Measurements from ENCODE around the gene ARSD. TPM values are rescaled to one million over a fixed set of nuclear protein-coding genes. Genes with fewer than 3 reads are reported as not detected.

ARSD gene
- total RNA-seq, 2 experiments from 2014 or later = 0.98 to 1.2 TPM

DNA sequence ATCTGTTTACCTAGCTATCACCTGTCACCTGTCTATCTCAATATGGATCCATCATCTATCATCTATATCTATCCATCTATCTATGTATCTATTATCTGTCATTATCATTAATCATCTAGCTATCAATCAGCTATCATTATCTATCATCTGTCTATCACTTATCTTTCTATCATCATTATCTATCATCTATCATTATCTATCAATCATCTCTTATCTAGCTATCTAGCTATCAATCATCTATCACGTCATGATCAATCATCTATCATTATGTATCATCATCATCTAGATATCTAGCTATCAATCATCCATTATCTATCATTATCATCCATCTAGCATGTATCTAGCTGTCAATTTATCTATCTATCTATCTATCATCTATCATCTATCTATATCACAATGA, 7.9 kb downstream of the ARSD start:
- TF ChIP-seq, protein P1, sequence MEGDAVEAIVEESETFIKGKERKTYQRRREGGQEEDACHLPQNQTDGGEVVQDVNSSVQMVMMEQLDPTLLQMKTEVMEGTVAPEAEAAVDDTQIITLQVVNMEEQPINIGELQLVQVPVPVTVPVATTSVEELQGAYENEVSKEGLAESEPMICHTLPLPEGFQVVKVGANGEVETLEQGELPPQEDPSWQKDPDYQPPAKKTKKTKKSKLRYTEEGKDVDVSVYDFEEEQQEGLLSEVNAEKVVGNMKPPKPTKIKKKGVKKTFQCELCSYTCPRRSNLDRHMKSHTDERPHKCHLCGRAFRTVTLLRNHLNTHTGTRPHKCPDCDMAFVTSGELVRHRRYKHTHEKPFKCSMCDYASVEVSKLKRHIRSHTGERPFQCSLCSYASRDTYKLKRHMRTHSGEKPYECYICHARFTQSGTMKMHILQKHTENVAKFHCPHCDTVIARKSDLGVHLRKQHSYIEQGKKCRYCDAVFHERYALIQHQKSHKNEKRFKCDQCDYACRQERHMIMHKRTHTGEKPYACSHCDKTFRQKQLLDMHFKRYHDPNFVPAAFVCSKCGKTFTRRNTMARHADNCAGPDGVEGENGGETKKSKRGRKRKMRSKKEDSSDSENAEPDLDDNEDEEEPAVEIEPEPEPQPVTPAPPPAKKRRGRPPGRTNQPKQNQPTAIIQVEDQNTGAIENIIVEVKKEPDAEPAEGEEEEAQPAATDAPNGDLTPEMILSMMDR (IDR thresholded peaks at IDR 0.05) = no peak
- peaks cover 1% of the 10 kb centered on the region for H3K36me3 Mint-ChIP-seq (ENCODE audit: low read depth)
- no peaks in the 10 kb centered on the region for H3K9me3 Mint-ChIP-seq
- H3K27me3 Mint-ChIP-seq = no peaks in the 10 kb centered on the region
- ChIA-PET POLR2A (no interaction called here), CTCF (no interaction called here)
- ATAC-seq (no peak), DNase-seq (no peak)
- intact Hi-C loops (cut with micrococcal nuclease) = no loop called here
- H3K27ac Mint-ChIP-seq = no peak overlapping the region
- no peak overlapping the region for H3K4me3 Mint-ChIP-seq
- H3K4me1 Mint-ChIP-seq (ENCODE audit: low read depth) = no peaks in the 10 kb centered on the region

DNA sequence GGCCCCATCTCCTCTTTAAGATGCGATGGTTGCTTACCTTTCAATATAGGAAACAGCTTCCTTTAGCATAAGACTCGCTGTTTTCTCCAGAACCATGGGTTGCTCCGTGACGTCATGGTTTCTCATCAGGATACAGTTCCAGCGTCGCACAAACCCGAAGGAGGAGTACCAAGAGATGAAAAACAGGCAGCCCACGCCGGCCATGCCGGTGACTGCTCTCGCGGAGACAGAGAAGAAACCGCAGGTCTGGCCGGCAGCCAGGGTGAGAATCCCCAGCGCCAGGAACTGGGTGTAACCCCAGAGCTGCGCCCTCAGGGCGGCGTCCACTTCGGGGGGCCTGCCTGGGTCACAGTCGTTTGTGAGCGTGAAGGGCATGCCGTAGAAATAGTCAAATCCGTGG, 11.4 kb downstream of the ARSD start:
- intact Hi-C loops (cut with micrococcal nuclease) = no loop called here
- no peaks in the 10 kb centered on the region for H3K27me3 Mint-ChIP-seq
- ATAC-seq (no peak), DNase-seq (no peak)
- H3K4me3 Mint-ChIP-seq = no peak overlapping the region
- H3K36me3 Mint-ChIP-seq (ENCODE audit: low read depth) = peaks cover 1% of the 10 kb centered on the region
- H3K4me1 Mint-ChIP-seq (ENCODE audit: low read depth) = no peaks in the 10 kb centered on the region
- no peaks in the 10 kb centered on the region for H3K9me3 Mint-ChIP-seq
- H3K27ac Mint-ChIP-seq = no peak overlapping the region
- CTCF ChIA-PET = no interaction called here
- POLR2A ChIA-PET = no interaction called here
- TF ChIP-seq, protein P1 (IDR thresholded peaks at IDR 0.05) = no peak

DNA sequence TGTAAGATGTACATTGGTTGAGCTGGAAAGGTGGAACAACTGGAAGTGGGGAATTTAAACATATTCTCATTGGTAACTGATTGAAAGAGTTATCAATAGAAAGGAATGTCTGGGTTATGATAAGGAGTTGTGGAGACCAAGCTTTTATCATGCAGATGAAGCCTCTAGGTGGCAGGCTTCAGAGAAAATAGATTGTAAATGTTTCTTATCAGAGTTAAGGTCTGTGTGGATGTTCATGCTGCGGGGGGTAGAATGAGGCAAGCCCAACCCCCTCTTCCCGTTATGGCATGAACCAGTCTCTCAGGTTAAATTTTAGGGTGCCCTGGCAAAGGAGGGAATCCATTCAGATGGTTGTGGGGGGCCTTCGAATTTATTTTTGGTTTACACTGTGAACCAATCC, 16.0 kb downstream of the ARSD start:
- H3K4me1 Mint-ChIP-seq (ENCODE audit: low read depth) = no peaks in the 10 kb centered on the region
- ChIA-PET CTCF (no interaction called here), POLR2A (no interaction called here)
- H3K4me3 Mint-ChIP-seq = no peak overlapping the region
- no peaks in the 10 kb centered on the region for H3K36me3 Mint-ChIP-seq (ENCODE audit: low read depth)
- H3K27me3 Mint-ChIP-seq = no peaks in the 10 kb centered on the region
- no peaks in the 10 kb centered on the region for H3K9me3 Mint-ChIP-seq
- DNase-seq = no peak
- no peak overlapping the region for H3K27ac Mint-ChIP-seq
- TF ChIP-seq, protein P1 (IDR thresholded peaks at IDR 0.05) = no peak
- no peak for ATAC-seq
- intact Hi-C loops (cut with micrococcal nuclease) = no loop called here

DNA sequence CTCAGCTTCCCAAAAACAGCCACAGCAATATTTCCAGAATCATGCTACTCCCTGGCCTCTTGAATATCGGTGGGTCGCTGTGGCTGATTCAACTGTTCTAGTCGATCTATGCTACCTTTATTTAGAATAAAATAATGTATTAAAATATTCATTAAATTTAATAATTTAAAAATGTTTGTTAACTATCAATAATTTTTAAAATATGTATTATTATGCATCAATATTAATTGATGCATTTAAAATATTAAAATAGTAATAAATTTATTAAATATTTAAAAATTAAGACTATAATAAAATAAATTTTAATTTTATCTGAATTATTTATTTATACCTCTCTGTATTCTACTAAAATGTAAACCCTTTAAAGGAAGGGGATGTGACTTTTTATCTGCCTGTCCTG, 19.0 kb downstream of the ARSD start:
- intact Hi-C loops (cut with micrococcal nuclease) = no loop called here
- no peaks in the 10 kb centered on the region for H3K9me3 Mint-ChIP-seq
- H3K4me1 Mint-ChIP-seq (ENCODE audit: low read depth) = no peaks in the 10 kb centered on the region
- ATAC-seq (no peak), DNase-seq (no peak)
- peaks cover 2% of the 10 kb centered on the region for H3K36me3 Mint-ChIP-seq (ENCODE audit: low read depth)
- H3K27me3 Mint-ChIP-seq = no peaks in the 10 kb centered on the region
- TF ChIP-seq, protein P1 (IDR thresholded peaks at IDR 0.05) = no peak
- H3K4me3 Mint-ChIP-seq = no peak overlapping the region
- POLR2A ChIA-PET = no interaction called here
- CTCF ChIA-PET = no interaction called here
- no peak overlapping the region for H3K27ac Mint-ChIP-seq

DNA sequence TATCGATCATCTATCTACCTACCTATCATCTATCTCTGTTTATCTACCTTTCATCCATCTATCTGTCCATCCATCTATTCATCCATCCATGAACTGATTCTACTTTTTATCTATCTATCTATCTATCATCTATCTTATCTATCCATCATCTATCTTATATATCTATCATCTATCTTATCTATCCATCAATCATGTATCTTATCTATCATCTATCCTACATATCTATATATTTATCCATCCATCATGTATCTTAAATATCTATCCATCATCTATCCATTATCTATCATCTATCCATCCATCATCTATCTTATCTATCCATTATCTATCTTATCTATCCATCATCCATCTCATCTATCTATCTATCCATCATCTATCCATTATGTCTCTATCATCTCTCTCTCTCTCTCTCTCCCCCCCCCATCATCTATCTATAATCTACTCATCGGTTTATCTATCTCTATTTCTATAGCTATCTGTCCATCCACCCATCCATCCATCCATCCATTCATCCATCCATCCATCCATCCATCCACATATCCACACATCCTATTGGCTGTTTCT, 20.9 kb downstream of the ARSD start:
- ChIA-PET CTCF (no interaction called here), POLR2A (no interaction called here)
- no peaks in the 10 kb centered on the region for H3K27me3 Mint-ChIP-seq
- intact Hi-C loops (cut with micrococcal nuclease) = no loop called here
- no peaks in the 10 kb centered on the region for H3K9me3 Mint-ChIP-seq
- H3K27ac Mint-ChIP-seq = no peak overlapping the region
- no peaks in the 10 kb centered on the region for H3K4me1 Mint-ChIP-seq (ENCODE audit: low read depth)
- DNase-seq = no peak
- no peak overlapping the region for H3K4me3 Mint-ChIP-seq
- no peak for ATAC-seq
- TF ChIP-seq, protein P1 (IDR thresholded peaks at IDR 0.05) = no peak
- H3K36me3 Mint-ChIP-seq (ENCODE audit: low read depth) = peaks cover 2% of the 10 kb centered on the region

Data from activated CD8-positive, alpha-beta T cell treated with anti-CD3 and anti-CD28 coated beads for 36 hours (primary cell).